Measurements from ENCODE around the gene TIMM10B. TPM values are rescaled to one million over a fixed set of nuclear protein-coding genes. Genes with fewer than 3 reads are reported as not detected.

The TIMM10B gene
- total RNA-seq, 1 donor from 2014 or later = 41.3 TPM

- DNase-seq = no peak
- intact Hi-C loops (cut with micrococcal nuclease) = no loop called here
- H3K27me3 Mint-ChIP-seq = no peaks in the 10 kb centered on the region
- H3K9me3 Mint-ChIP-seq = no peaks in the 10 kb centered on the region
- H3K36me3 Mint-ChIP-seq (ENCODE audit: low read depth) = no peaks in the 10 kb centered on the region
- no peak overlapping the region for H3K27ac Mint-ChIP-seq
- H3K4me3 Mint-ChIP-seq = no peak overlapping the region
- no peaks in the 10 kb centered on the region for H3K4me1 Mint-ChIP-seq
Measured at GRCh38 chr11:6456361-6457073, 24.8 kb upstream of the TIMM10B start.

- H3K4me3 Mint-ChIP-seq = no peak overlapping the region
Measured at GRCh38 chr11:6457581-6458320, 23.6 kb upstream of the TIMM10B start.

GRCh38 chr11:6458352-6459098 is 22.8 kb upstream of the TIMM10B start:
- H3K36me3 Mint-ChIP-seq (ENCODE audit: low read depth) = no peaks in the 10 kb centered on the region
- intact Hi-C loops (cut with micrococcal nuclease) = no loop called here
- no peaks in the 10 kb centered on the region for H3K9me3 Mint-ChIP-seq
- no peaks in the 10 kb centered on the region for H3K4me1 Mint-ChIP-seq
- H3K4me3 Mint-ChIP-seq = no peak overlapping the region
- no peaks in the 10 kb centered on the region for H3K27me3 Mint-ChIP-seq
- no peak for DNase-seq
- H3K27ac Mint-ChIP-seq = no peak overlapping the region

More at GRCh38 chr11:6457581-6458320, 23.6 kb upstream of the TIMM10B start:
- H3K9me3 Mint-ChIP-seq = no peaks in the 10 kb centered on the region
- H3K4me1 Mint-ChIP-seq = no peaks in the 10 kb centered on the region
- intact Hi-C loops (cut with micrococcal nuclease) = no loop called here
- no peaks in the 10 kb centered on the region for H3K27me3 Mint-ChIP-seq
- DNase-seq = no peak
- H3K36me3 Mint-ChIP-seq (ENCODE audit: low read depth) = no peaks in the 10 kb centered on the region
- no peak overlapping the region for H3K27ac Mint-ChIP-seq

- H3K36me3 Mint-ChIP-seq (ENCODE audit: low read depth) = no peaks in the 10 kb centered on the region
- H3K9me3 Mint-ChIP-seq = no peaks in the 10 kb centered on the region
- no peak for DNase-seq
Measured at GRCh38 chr11:6459099-6459450, 22.2 kb upstream of the TIMM10B start.

GRCh38 chr11:6468712-6469495 is 12.4 kb upstream of the TIMM10B start:
- DNase-seq = no peak
- Mint-ChIP-seq H3K27ac (no peak overlapping the region), H3K36me3 (ENCODE audit: low read depth) (no peaks in the 10 kb centered on the region), H3K9me3 (no peaks in the 10 kb centered on the region), H3K4me1 (peaks cover 13% of the 10 kb centered on the region), H3K4me3 (no peak overlapping the region), H3K27me3 (peaks cover 16% of the 10 kb centered on the region)
- intact Hi-C loops (cut with micrococcal nuclease) = no loop called here

More at GRCh38 chr11:6459099-6459450, 22.2 kb upstream of the TIMM10B start:
- Mint-ChIP-seq H3K4me3 (no peak overlapping the region), H3K4me1 (no peaks in the 10 kb centered on the region), H3K27me3 (no peaks in the 10 kb centered on the region), H3K27ac (no peak overlapping the region)
- intact Hi-C loops (cut with micrococcal nuclease) = no loop called here

GRCh38 chr11:6469599-6469998 is 11.7 kb upstream of the TIMM10B start:
- Mint-ChIP-seq H3K27me3 (peaks cover 16% of the 10 kb centered on the region), H3K36me3 (ENCODE audit: low read depth) (no peaks in the 10 kb centered on the region), H3K4me1 (peaks cover 16% of the 10 kb centered on the region), H3K27ac (no peak overlapping the region), H3K4me3 (no peak overlapping the region), H3K9me3 (no peaks in the 10 kb centered on the region)
- intact Hi-C loops (cut with micrococcal nuclease) = no loop called here
- no peak for DNase-seq

GRCh38 chr11:6472934-6473333 is 8.4 kb upstream of the TIMM10B start:
- H3K36me3 Mint-ChIP-seq (ENCODE audit: low read depth) = peaks cover 8% of the 10 kb centered on the region
- peak overlapping the region; percentile 67 for H3K4me3 Mint-ChIP-seq
- peaks cover 6% of the 10 kb centered on the region for H3K27me3 Mint-ChIP-seq
- no peaks in the 10 kb centered on the region for H3K9me3 Mint-ChIP-seq
- intact Hi-C loops (cut with micrococcal nuclease) = no loop called here
- H3K4me1 Mint-ChIP-seq = peaks cover 16% of the 10 kb centered on the region
- H3K27ac Mint-ChIP-seq = peak overlapping the region; percentile 38
- DNase-seq = no peak

- Mint-ChIP-seq H3K4me3 (peak within 1 kb of the TSS; percentile 87), H3K27me3 (peaks cover 6% of the 10 kb centered on the region), H3K9me3 (no peaks in the 10 kb centered on the region), H3K27ac (peak within 1 kb of the TSS; percentile 73), H3K4me1 (peaks cover 16% of the 10 kb centered on the region), H3K36me3 (ENCODE audit: low read depth) (peaks cover 12% of the 10 kb centered on the region)
- DNase-seq = peak; percentile 88
- intact Hi-C loops (cut with micrococcal nuclease) = no loop called here
Measured at GRCh38 chr11:6473451-6474412, 7.6 kb upstream of the TIMM10B start, which contains the start of gene TRIM3. Gene TRIM3 (minus strand): TSS chr11:6473941. CDS start chr11:6465695, 8,246 bp downstream.

- H3K4me3 Mint-ChIP-seq = peak overlapping the region; percentile 79
- peaks cover 19% of the 10 kb centered on the region for H3K4me1 Mint-ChIP-seq
- DNase-seq = no peak
- intact Hi-C loops (cut with micrococcal nuclease) = no loop called here
- H3K27ac Mint-ChIP-seq = peak overlapping the region; percentile 26
- H3K36me3 Mint-ChIP-seq (ENCODE audit: low read depth) = peaks cover 18% of the 10 kb centered on the region
- H3K9me3 Mint-ChIP-seq = no peaks in the 10 kb centered on the region
- H3K27me3 Mint-ChIP-seq = peaks cover 6% of the 10 kb centered on the region
Measured at GRCh38 chr11:6474413-6474792, 6.9 kb upstream of the TIMM10B start.

GRCh38 chr11:6474806-6475500 is 6.3 kb upstream of the TIMM10B start:
- Mint-ChIP-seq H3K4me3 (peak overlapping the region; percentile 79), H3K27me3 (peaks cover 6% of the 10 kb centered on the region), H3K27ac (peak overlapping the region; percentile 22), H3K36me3 (ENCODE audit: low read depth) (peaks cover 18% of the 10 kb centered on the region), H3K9me3 (no peaks in the 10 kb centered on the region), H3K4me1 (peaks cover 24% of the 10 kb centered on the region)
- intact Hi-C loops (cut with micrococcal nuclease) = no loop called here
- DNase-seq = no peak

GRCh38 chr11:6475936-6476335 is 5.4 kb upstream of the TIMM10B start:
- Mint-ChIP-seq H3K27me3 (peaks cover 6% of the 10 kb centered on the region), H3K9me3 (no peaks in the 10 kb centered on the region), H3K4me3 (no peak overlapping the region), H3K4me1 (peaks cover 32% of the 10 kb centered on the region), H3K36me3 (ENCODE audit: low read depth) (peaks cover 20% of the 10 kb centered on the region), H3K27ac (no peak overlapping the region)
- intact Hi-C loops (cut with micrococcal nuclease) = no loop called here
- DNase-seq = no peak

- DNase-seq = no peak
- H3K4me3 Mint-ChIP-seq = no peak overlapping the region
- no peak overlapping the region for H3K27ac Mint-ChIP-seq
- intact Hi-C loops (cut with micrococcal nuclease) = no loop called here
- H3K36me3 Mint-ChIP-seq (ENCODE audit: low read depth) = peaks cover 25% of the 10 kb centered on the region
- H3K27me3 Mint-ChIP-seq = peaks cover 4% of the 10 kb centered on the region
- H3K4me1 Mint-ChIP-seq = peaks cover 31% of the 10 kb centered on the region
- H3K9me3 Mint-ChIP-seq = no peaks in the 10 kb centered on the region
Measured at GRCh38 chr11:6476571-6476970, 4.7 kb upstream of the TIMM10B start.

All from activated CD4-positive, alpha-beta T cell treated with anti-CD3 and anti-CD28 coated beads, Interleukin-2, amount 10 ng/mL, durations not matched to agents 24 days and 14 days (primary cell).